Measurements from ENCODE around the gene OR2T34.
"Not testable (repeated sequence)": the region's sequence is repeated elsewhere in the genome, so short reads cannot be mapped to it uniquely, and the experiment has no call there.

The OR2T34 gene

DNA sequence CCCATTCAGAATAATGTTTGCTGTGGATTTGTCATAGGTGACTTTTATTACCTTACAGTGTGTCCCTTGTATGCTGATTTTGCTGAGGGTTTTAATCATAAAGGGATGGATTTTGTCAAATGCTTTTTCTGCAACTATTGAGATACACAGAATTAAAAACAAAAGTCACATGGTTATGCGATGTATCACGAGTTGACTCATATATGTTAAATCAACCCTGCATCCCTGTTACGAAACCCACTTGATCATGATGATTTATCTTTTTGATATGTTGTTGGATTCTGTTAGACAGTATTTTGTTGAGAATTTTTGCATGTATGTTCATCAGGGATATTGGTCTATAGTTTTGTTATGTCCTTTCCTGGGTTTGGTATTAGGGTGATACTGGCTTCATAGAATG is 10.7 kb upstream of the OR2T34 start:
- H3K4me3 ChIP-seq (ENCODE audit: low read depth, low read length), result no peak overlapping the region

DNA sequence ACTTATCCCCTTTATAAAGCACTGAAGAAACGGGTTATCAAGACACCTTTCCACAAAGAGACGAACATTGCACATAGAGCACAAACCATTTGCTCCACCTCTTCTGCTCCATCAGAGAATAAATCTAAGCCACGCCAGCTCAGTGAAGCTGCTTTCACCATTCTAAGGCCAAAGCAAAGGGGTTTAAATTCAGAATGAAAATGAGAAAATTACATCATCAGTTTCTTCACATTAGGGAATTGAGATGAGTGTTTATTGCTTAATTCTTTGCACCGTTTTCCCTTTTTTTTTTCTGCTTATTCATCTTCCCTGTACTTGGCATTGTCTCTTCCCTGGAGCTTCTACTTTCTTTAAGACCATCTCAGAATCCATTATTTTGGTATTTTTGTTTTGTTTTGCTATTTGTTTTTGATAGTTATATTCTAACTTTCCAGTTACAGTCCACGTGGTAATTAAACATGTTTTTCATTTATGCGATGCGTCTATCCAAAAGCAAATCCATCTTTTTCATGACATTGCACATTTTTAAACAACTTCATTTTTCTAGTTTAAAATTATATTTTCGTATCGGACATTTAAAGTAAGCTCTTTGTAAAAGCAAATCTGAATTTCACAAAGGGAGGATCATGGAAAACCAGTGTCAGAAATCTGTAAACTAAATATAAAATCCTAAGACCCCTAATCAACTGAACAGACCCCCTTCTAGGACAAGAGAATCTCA is 1.9 kb upstream of the OR2T34 start:
- no peak overlapping the region for H3K4me3 ChIP-seq (ENCODE audit: low read depth, low read length)
- TF ChIP-seq, protein P1, sequence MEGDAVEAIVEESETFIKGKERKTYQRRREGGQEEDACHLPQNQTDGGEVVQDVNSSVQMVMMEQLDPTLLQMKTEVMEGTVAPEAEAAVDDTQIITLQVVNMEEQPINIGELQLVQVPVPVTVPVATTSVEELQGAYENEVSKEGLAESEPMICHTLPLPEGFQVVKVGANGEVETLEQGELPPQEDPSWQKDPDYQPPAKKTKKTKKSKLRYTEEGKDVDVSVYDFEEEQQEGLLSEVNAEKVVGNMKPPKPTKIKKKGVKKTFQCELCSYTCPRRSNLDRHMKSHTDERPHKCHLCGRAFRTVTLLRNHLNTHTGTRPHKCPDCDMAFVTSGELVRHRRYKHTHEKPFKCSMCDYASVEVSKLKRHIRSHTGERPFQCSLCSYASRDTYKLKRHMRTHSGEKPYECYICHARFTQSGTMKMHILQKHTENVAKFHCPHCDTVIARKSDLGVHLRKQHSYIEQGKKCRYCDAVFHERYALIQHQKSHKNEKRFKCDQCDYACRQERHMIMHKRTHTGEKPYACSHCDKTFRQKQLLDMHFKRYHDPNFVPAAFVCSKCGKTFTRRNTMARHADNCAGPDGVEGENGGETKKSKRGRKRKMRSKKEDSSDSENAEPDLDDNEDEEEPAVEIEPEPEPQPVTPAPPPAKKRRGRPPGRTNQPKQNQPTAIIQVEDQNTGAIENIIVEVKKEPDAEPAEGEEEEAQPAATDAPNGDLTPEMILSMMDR (IDR thresholded peaks at IDR 0.05; ENCODE audit: low read depth, low read length), result no peak

More for the DNA sequence above, 10.7 kb upstream of the OR2T34 start:
- TF ChIP-seq, protein P1 (IDR thresholded peaks at IDR 0.05; ENCODE audit: low read depth, low read length), result no peak

DNA sequence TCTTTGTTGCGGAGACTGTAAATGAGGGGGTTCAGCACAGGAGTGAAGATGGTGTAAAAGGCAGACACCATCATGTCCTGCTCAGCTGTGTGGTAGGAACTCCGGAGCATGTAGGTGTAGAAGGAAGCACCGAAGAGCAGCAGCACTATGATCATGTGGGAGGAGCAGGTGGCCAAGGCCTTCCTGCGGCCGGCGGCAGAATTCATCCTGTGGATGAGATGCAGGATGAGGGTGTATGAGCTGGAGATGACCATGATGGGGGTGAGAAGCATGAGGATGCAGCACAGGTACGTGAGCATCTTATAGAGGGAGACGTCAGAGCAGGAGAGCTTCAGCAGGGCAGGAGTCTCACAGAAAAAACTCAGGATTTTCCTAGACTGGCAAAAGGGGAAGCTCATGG is 701 bp downstream of the OR2T34 start:
- H3K4me3 ChIP-seq (ENCODE audit: low read depth, low read length), result not testable (repeated sequence)

DNA sequence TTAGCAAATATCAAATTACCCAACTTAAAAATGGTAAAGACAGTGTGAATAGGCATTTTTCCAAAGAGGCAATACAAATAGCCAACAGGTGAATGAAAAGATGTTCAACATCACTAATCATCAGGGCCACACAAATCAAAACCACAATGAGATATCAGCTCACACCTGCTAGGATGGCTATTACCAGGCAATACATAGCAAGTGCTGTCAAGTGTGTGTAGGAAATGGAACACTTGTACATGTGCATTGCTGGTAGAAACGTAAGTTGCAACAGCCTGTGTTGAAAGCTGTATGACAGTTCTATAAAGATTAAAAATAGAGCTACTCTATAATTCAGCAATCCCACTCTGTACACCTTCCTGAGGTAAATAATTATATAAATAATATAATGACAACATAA is 2.5 kb downstream of the OR2T34 start:
- not testable (repeated sequence) for H3K4me3 ChIP-seq (ENCODE audit: low read depth, low read length)

DNA sequence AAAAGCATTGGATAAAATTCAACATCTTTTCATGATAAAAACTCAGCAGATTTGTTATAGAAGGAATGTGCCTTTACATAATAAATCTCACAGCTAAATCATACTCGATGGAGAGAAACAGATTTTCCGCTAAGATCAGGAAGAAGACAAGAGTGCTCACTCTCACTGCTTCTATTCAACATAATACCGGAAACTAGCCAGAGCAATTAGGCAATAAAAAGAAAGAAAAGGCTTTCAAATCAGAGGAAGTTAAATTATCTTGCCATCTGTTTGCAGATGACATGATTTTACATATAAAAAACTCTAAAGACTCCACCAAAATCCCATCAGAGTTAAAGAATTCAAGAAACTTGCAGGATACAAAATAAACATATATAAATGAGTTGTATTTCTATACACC is 3.7 kb downstream of the OR2T34 start:
- H3K4me3 ChIP-seq (ENCODE audit: low read depth, low read length), result not testable (repeated sequence)

DNA sequence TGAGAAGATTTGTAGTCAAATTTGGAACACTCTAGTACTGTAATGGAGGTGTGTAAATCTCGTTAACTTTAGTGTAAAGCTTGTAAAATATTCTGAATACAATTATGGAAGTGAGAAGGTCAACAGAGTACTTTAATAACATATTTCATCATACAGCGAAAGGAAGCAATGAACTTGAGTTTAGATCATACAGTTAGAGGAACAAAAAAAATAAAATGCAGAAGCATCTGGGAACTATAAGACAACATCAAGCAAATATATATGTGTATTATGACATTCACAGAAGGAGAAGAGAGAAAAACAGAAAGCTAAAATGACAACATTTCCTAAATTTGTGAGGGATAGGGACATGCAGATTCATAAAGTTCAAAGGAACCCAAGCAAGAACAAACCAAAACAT is 5.5 kb downstream of the OR2T34 start:
- not testable (repeated sequence) for H3K4me3 ChIP-seq (ENCODE audit: low read depth, low read length)

DNA sequence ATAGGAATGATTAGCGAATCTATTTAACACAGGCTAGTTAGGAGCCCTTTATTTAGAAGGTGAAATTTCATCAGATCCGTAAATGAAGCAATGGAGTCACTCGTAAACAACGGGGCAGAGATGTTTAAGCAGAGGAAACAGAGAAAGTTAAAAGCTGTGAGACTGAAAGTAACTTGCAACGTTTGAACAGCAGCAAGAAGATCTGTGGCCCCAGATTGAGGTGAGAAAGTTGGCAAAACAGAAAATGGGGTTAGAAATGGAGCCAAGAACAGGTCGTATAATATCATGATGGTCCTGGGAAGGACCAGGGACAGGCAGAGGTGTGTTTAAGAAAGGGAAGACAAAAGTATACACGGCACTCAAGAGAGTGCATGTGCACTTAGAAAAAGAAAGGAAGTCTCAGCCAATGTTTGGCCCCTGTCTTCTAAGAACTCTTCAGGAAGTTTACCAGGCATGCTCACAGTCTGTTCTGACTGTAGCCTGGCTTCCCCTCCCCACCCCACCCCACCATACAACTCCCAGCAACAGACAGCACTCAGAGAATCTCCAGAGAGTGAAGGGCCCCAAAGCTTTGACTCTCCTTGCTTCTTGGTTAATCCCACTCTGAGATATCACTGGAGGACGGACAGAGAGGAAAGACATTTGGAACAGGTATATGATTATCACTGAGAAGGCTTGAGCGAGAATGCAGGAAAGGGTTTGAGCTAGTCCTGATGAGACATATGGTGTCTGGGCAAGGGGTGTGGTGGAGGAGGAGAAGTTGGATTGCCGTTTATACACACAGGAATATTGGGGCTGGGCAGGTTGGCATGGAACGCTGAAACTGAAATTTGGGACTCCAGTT is 8.8 kb downstream of the OR2T34 start:
- not testable (repeated sequence) for H3K4me3 ChIP-seq (ENCODE audit: low read depth, low read length)

DNA sequence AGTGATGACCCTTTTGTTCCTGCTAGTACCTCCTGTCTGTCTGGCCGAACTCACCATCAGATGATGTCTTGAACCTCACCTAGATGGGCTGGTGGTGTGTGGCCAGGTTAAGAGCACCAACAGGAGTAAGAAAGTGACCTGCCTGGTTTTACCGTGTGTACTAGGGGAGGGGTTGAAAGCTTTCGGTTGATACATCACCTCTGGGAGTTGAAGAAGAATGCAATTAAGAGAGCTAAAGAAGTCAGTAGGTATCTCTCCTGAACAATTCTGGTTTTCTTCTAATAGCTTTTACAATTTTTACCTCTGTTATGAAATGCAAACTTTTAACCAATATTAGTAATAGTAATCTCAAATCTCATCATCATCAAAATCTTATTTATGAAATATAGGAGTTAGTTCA is 11.9 kb downstream of the OR2T34 start, which contains the start of gene OR2T29:
TSS of gene OR2T29 (minus strand) at position 101 of the 400 bp plus-strand sequence. CDS start 3,281 bp downstream, outside the sequence.
- not testable (repeated sequence) for H3K4me3 ChIP-seq (ENCODE audit: low read depth, low read length)

DNA sequence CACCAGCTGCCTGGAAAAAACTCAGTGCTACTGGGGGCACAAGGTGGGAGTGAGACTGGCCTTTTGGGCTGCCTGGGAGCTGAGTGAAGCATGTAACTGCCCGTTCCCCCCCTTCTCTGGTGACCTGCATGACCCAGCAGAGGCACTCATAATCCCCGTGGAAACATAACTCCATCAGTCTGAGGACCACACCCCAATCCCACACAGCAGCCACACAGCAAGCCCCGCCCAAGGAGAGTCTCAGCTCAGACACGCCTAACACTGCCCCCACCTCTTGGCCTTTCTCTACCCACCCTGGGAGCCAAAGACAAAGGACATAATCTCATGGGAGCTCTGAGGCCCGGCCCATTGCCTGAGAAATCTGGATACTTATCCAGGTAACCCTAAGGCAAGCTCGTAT is 23.5 kb downstream of the OR2T34 start:
- H3K4me3 ChIP-seq (ENCODE audit: low read depth, low read length), result not testable (repeated sequence)

DNA sequence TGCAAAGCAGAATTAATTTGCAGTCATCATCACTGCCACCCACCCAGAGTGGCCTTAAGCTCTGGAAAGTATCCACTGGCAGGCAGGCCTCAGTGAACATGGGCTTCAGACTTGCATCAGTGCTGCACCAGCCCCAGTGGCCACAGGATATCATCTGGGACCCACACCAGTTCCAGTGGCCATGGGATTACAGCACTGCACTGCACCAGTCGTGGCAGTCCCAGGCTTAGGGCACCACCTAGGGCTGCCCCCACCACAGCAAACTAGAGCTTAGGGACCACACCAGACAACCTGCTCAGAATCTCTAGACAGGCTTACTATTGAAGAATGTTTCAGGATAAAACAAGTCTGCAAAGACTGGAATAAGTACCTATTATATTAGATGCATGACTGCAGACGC is 27.2 kb downstream of the OR2T34 start:
- H3K4me3 ChIP-seq (ENCODE audit: low read depth, low read length), result not testable (repeated sequence)

DNA sequence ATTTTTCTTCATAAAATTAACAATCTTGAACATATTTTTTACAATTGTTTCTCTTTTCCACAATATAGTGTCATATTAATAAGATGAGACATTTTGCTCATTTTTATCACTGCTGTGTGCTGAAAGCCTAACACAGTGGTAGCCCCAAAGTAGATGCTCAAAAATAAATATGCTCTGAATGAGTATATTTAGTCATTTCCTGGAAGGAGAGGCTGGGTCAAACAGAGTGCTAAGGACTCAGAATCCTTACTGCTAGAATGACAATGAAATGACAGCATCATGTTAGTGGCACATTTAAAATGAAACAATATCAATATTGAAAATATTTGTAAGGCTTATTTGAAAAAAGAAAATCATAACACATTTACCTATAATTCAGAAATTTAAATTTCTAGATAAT is 37.1 kb downstream of the OR2T34 start:
- not testable (repeated sequence) for H3K4me3 ChIP-seq (ENCODE audit: low read depth, low read length)

All from WI38 (cell line).